Erythroblast (primary cell): ENCODE results near the gene DUSP16.
"Not testable (repeated sequence)": the region's sequence is repeated elsewhere in the genome, so short reads cannot be mapped to it uniquely, and the experiment has no call there.

Source experiments
- GATA1 ChIP-seq: IDR thresholded peaks from 2 replicates; pipeline ENCODE4 v1.6.1; 2011; ENCODE audit warnings: low read depth, mild to moderate bottlenecking, control low read depth, low read length, moderate library complexity
- POLR2A ChIP-seq: IDR thresholded peaks from 2 replicates; pipeline ENCODE4 v1.6.1; 2011; ENCODE audit warnings: mild to moderate bottlenecking, low read length

GRCh38 chr12:12588436-12588835, 25.8 kb upstream of the DUSP16 start:
- not testable (repeated sequence) for TF ChIP-seq POLR2A, GATA1
